ENCODE data around the gene XRCC2.

GRCh38 chr7:152601305-152601798 is 74.6 kb downstream of the XRCC2 start:
- TF ChIP-seq, protein P1, sequence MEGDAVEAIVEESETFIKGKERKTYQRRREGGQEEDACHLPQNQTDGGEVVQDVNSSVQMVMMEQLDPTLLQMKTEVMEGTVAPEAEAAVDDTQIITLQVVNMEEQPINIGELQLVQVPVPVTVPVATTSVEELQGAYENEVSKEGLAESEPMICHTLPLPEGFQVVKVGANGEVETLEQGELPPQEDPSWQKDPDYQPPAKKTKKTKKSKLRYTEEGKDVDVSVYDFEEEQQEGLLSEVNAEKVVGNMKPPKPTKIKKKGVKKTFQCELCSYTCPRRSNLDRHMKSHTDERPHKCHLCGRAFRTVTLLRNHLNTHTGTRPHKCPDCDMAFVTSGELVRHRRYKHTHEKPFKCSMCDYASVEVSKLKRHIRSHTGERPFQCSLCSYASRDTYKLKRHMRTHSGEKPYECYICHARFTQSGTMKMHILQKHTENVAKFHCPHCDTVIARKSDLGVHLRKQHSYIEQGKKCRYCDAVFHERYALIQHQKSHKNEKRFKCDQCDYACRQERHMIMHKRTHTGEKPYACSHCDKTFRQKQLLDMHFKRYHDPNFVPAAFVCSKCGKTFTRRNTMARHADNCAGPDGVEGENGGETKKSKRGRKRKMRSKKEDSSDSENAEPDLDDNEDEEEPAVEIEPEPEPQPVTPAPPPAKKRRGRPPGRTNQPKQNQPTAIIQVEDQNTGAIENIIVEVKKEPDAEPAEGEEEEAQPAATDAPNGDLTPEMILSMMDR (IDR thresholded peaks at IDR 0.05 in 4 of 5, conservative IDR thresholded peaks at IDR 0.05 in 1 of 5): no peak
- no peak for TF ChIP-seq POLR2A (IDR thresholded peaks at IDR 0.05)
